MM.1S (cell line): ENCODE measurements around the gene TP53AIP1.

Experiments used
- EZH2 ChIP-seq: fragments of 300-600 bp; sonication (generic); optimal IDR thresholded peaks from 2 replicates; pipeline ENCODE3; 2017; ENCODE audit warnings: low read depth, mild to moderate bottlenecking, antibody characterized with exemption, low read length, mixed read lengths
- EZH2phosphoT487 ChIP-seq: fragments of 300-600 bp; sonication (generic); IDR thresholded peaks from 2 replicates; pipeline ENCODE4 v1.6.1; 2018; ENCODE audit warnings: antibody characterized with exemption, low read length
- TF ChIP-seq, protein P1 (sequence below): fragments of 300-600 bp; sonication (generic); IDR thresholded peaks from 2 replicates; pipeline ENCODE4 v1.5.1; 2016; ENCODE audit warnings: antibody characterized with exemption, low read length, mixed read lengths

- no peak for TF ChIP-seq EZH2
- TF ChIP-seq, protein P1, sequence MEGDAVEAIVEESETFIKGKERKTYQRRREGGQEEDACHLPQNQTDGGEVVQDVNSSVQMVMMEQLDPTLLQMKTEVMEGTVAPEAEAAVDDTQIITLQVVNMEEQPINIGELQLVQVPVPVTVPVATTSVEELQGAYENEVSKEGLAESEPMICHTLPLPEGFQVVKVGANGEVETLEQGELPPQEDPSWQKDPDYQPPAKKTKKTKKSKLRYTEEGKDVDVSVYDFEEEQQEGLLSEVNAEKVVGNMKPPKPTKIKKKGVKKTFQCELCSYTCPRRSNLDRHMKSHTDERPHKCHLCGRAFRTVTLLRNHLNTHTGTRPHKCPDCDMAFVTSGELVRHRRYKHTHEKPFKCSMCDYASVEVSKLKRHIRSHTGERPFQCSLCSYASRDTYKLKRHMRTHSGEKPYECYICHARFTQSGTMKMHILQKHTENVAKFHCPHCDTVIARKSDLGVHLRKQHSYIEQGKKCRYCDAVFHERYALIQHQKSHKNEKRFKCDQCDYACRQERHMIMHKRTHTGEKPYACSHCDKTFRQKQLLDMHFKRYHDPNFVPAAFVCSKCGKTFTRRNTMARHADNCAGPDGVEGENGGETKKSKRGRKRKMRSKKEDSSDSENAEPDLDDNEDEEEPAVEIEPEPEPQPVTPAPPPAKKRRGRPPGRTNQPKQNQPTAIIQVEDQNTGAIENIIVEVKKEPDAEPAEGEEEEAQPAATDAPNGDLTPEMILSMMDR, result no peak
- no peak for TF ChIP-seq EZH2phosphoT487
Measured at GRCh38 chr11:128964463-128964930, 21.8 kb upstream of the TP53AIP1 start.
